HG03064 (cell line): Measurements from ENCODE around the gene BCL11A.

Source experiments
- ATAC-seq: cut with Tn5 transposase; IDR thresholded peaks from one replicate; pipeline ENCODE4 v1.9.1; 2021; ENCODE audit warnings: low read depth; ENCODE audit not compliant: unreplicated experiment

Gene BCL11A

GRCh38 chr2:60413069-60413813 is 140.2 kb downstream of the BCL11A start:
- peak; percentile 31 for ATAC-seq

- no peak for ATAC-seq
Observed at GRCh38 chr2:60412620-60413019, 140.8 kb downstream of the BCL11A start.

GRCh38 chr2:60412027-60412426 is 141.4 kb downstream of the BCL11A start:
- no peak for ATAC-seq

GRCh38 chr2:60411295-60411694 is 142.2 kb downstream of the BCL11A start:
- ATAC-seq, result no peak

- ATAC-seq, result no peak
Observed at GRCh38 chr2:60410456-60411146, 142.9 kb downstream of the BCL11A start.

GRCh38 chr2:60409531-60409871 is 144.0 kb downstream of the BCL11A start:
- no peak for ATAC-seq

- ATAC-seq, result no peak
Observed at GRCh38 chr2:60408811-60409530, 144.5 kb downstream of the BCL11A start.

GRCh38 chr2:60408207-60408606 is 145.2 kb downstream of the BCL11A start:
- ATAC-seq, result no peak

- ATAC-seq, result no peak
Observed at GRCh38 chr2:60407398-60407797, 146.1 kb downstream of the BCL11A start.

GRCh38 chr2:60406192-60406591 is 147.3 kb downstream of the BCL11A start:
- no peak for ATAC-seq

- ATAC-seq, result no peak
Observed at GRCh38 chr2:60405271-60405919, 148.1 kb downstream of the BCL11A start.
